NOMO-1 treated with dmso at 0.1 percent for 144 hours (cell line): Measurements from ENCODE around the gene FANCB.

Source experiments
- DNase-seq: peaks from one replicate; lab custom pipeline; 2025; ENCODE audit not compliant: unreplicated experiment; lab: John Stamatoyannopoulos, UW

FANCB gene

DNA sequence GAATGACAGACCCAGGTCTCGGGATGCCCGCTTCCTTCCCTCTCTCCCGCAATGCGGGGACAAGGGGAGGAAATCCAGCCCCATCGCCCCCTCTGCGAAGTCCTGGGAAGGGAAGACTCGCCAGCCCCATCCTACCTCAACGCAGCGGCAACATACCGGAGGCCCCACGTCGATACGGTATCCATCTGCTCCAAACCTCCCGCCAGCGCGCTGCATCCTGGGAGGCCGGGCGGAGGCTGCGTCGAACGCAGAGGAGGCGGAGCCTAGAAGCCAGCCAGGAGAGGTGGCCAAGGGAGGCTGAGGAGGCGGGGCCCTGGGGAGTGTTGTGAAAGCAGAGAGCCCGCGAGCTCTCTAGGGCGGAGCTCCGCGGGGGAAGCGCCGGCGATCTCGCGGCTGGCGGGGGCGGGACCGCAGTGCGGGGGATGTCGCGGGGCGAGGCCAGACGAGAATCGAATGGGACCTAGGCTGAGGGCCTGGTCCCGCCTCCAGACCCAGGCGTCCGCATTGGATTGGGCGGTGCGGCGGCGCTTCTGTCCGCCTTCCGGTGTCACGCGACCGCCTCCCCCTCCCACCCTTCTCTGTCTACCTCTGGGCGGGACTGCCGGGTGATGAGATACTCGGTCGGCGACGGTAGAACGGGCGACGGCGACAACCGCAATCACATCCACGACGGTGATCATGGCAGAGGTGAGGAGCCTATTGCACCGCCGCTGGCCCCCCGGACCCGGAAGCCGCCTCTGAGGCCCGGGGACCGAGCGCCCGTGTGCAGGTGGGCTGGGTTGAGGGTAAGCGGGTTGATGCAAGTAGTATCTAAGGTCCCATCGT, at the start of gene FANCB, which contains the start of gene MOSPD2:
FANCB (minus strand) TSS at position 219 of the 825 bp plus-strand sequence. CDS start 7,559 bp downstream, outside the sequence.
MOSPD2 (plus strand) TSS at position 571 of the 825 bp plus-strand sequence; CDS start at position 679, 108 bp downstream.
- DNase-seq = peak; percentile 85

DNA sequence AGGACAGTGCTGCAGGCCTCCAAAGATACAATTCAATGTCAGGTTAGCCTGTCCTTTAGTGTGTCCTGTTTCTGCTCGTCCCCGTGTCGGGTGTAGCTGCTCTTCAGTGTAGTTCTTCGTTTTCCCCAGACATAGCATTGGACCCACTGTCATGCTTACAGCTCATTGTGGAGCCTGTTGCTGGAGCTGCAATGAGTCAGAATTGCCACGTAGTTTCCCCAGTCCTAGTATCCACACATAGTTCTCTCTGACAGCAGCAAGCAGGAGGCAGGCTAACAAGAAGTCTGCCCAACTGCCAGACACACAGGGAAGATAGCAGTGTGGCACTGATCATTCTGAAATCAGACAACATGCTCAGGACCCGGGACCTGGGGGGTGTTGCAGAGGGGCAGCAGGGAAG, 49.6 kb upstream of the FANCB start:
- no peak for DNase-seq

DNA sequence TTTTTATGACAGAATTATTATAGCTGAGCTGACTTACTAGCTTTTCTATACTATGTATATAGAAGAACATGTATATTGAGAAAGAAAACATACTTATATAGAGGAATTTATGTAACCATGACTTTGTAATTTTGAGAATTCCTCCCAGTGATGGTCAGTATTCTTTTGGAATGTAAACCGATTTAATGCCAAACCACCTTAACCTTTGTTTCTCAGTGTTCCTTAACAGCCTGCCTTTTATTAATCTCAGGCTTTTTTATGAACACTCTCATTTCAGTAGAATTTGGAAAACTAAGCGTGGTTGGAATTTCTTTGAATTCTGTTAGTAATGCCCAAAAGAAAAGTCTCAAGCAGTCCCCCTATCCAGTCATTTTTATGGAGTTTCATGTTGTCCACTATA, 47.3 kb upstream of the FANCB start:
- no peak for DNase-seq

DNA sequence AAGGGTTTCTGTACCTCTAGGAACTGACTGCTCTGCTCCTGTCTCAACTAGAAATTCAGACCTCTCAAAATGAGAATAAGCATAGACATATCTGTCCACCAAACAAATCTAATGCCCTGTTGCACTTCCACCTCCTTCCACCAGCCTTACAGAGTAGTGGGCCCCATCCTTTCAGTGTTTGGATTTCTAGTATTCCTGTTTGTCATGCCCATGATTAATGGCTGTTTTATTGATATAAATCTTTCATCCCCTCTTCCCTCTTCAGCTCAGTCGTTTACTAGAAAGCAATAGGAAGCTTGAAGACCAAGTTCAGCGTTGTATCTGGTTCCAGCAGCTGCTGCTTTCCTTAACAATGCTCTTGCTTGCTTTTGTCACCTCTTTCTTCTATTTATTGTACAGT, 46.5 kb upstream of the FANCB start:
- DNase-seq = no peak

DNA sequence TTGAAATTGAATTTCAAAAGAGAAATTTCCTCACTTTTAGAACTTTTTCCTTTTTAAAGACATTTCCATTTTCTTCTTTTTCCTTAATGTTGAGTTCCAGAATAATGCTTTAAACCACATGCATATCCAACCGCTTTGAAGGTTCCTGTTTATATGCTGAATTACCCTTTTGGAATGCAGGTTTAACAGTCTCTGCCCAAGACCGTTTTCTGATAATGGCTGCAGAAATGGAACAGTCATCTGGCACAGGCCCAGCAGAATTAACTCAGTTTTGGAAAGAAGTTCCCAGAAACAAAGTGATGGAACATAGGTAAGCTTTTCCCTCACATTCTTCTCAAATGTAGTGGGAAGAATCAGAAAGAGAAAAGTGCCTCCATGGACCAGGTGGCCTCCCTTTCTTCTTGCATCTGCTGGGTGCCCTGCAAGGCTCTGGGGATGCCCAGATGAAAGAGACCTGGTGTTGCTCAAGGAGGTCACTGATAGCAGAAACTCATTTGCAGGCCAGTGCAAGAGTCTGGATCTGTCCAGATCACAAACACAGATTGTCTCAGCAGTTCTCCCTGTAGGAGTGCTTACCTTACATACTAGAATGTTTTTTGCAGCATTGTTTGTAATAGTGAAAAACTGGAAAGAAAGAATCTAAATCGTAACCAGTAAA, 43.3 kb upstream of the FANCB start:
- no peak for DNase-seq

DNA sequence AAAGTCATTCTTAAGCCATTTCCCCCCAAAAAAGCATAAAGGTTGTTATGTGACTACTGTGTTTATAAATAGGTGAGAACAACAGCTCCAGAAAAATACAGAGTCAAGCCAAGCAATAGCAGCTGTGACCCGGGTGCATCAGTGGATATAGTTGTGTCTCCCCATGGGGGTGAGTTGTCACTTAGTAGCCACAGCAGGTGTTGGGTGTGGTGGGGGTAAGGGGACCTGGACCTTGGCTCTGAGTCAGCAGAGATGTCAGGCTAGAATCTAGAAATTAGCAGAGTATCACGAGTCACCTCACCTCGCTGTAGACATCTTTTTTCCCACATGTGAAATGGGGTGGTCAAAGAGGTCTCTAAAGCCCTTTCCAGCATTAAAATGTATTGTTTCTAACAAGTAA, 42.7 kb upstream of the FANCB start:
- DNase-seq = no peak

DNA sequence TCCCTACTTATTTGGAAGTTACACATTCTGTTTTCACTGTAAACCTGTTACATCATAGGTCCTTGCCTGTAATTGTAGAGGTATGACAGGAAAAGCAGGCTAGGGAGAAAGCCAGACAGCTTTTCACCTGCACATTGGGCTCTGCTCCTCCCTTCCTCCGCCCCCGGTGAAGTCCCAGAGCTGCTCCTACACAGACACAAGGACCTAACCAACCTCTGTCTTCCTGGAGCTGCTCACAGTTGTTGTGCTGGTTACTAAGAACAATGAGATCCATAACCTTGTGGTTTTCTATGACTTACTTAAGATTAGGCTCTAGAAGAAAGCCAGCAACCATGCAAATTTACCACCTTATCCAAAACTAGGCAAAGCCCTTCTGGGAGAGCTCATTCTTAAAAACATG, 40.4 kb upstream of the FANCB start:
- no peak for DNase-seq

DNA sequence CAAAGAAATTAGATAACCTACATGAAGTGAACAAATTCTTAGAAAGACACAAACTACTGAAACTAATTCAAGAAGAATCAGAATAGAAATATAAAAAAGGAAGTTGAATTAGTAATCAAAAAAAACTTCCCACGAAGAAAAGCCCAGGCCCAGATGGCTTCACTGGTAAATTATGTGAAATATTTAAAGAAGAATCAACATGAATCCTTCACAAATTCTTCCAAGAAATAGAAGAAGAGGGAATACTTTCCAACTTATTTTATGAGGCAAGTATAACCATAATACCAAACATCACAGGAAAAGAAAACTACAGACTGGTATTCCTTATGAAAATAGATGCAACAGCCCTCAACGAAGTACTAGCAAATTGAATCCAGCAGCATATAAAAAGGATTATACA, 31.0 kb upstream of the FANCB start:
- no peak for DNase-seq

DNA sequence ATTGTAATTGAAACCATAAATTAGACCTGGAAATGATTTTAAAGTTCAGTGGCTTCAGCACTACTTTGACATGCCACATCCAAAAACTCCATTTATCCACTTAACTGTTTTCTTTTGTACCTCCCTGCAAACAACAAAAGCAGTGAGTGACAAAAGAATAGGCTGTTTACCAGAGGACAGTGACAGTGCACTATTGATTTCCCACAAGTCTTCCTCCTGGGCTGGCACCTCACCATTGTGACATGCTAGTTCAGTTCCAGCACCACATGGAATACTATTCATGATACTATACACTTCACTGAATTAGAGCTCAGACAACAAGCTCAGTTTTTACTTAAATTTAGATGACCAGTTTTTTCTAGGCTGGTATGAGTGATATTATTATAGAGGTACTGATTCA, 29.7 kb upstream of the FANCB start:
- no peak for DNase-seq

DNA sequence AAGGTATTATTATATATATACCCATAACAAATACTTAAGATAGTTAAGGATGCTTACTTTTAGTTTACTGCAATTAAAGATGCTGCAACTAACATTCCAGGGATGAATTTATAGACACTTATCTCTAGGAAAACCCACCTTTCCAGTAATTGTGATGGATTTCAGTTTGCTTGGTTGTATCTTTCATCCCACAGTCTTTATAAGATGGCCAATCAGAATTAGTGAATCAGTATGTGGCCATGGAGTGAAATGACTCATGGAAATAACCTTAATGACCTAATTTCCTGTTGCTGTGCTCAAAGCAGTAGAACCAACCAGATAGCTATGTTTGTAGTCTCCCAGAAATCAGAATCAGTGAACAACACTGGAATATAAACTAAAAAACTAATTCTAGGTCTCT, 26.7 kb upstream of the FANCB start:
- no peak for DNase-seq

DNA sequence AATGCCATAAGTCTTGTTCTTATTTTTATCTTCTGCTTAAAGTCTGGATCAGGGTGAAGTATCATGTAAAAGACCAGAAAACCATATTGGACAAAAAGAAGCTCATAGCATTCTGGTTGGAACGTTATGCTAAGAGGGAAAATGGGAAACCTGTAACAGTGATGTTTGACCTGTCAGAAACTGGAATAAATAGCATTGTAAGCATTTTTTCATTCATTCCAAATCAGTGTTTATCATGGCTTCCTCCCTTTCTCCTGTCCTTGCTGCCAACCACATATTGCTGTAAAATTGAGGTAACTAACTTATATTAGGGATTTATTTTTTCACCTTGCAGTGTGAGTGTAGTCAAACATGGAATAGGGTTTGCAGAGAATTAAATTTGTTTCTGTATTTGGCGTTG, 24.2 kb upstream of the FANCB start:
- no peak for DNase-seq

DNA sequence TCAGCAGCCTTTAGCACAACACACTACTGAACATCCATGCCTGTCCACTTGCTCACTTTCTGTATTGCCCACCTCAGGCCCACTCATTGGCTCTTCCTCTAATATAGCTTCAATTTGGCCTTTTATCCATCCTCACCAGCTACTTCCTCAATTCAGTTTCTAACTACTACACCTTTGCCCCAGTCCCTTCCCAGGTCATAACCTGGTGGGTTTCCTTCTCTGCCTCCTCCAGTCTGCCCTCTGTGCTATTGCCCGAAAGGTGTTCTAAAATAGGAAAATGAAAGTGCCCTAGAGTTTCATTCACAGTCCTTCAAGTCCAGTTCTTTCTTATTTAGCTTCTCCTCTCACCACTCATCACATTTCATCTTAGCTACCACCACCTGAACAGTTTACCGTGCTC, 23.4 kb upstream of the FANCB start:
- DNase-seq = no peak

DNA sequence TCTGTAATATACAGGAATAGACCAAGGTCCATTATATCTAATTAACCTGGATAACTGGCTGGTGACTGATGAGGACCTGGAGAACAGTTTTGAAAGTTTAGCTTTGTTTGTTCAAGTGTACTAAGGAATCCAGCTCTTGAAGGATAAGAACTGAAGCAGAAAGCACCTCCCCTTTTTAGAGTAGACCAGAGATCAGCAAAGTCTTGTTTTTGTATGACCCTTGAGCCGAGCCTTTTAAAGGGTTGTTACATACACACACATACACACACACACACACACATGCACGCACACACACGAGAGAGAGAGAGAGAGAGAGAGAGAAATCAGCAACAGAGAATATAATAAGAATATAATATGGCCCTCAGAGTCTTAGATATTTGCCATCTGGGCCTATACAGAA, 13.4 kb upstream of the FANCB start:
- DNase-seq = no peak

DNA sequence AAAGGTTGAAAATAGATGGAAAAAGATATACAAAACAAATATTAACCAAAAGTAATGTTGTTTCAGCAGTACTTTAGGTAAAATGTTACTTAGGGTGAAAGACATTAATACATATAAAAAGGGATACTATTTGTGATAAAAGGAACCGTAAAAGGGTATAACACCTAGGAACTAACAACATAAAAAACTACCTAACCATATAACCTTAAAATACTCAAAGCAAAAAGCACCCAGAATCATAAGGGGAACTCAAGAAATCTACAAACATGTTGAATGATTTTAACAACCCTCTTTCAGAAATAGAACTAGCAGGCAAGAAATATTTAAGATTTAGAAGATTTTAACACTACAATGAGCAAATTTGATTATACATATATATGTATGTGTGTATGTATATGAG, 11.8 kb upstream of the FANCB start:
- DNase-seq = no peak

DNA sequence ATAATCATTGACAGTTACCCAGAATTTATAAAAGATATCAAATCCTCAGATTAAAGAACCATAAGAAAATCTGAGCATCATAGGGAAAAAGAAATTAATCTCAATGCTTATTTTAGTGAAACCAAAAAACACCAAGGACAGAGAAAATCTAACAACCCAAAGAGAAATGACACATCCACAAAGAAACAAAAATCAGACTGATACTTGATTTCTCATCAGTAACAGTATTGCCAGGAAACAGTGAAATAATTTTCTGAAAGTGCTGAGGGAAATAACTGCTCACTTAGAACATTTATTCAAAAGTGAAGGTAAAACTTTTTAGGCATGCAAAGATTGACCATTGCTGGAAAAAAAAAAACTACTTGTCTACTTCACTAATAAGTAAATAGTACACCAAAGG, 11.0 kb upstream of the FANCB start:
- no peak for DNase-seq

DNA sequence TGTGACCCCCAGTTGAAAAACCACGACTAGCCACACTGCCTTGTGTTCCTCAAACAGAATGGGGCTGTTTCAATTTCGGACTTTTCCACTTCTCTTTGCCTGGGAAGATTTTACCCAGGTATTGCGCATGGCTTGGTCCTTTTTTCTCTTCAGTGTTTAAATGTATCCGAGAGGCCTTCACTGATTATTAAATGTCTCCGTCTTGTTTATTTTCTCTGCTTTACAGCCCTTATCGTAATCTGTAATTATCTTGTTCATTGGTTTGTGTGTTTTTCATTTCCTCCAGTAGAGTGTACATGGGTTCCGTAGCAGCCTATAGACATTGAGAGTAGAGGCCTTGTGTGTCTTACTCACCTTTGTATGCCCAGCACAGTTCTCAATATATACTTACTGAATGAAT, 2.8 kb upstream of the FANCB start:
- no peak for DNase-seq

DNA sequence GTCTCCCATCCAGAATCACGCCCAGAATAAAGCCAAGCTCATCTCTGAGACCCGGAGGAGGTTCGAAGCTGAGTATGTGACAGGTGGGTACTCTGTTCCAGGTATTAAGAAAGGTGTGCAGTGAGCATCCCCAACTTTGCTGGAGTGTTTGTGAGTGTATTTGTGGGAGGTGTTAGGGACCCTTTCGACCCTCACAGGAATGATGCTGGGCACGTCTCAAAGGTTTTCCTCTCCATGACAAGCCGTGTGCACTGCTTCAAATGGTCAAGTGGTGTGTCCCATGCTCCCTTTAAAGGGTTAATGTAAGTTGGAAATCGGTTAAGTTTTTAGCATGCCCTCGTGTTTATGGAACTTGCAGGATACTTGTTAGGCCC, 794 bp upstream of the FANCB start:
- no peak for DNase-seq

DNA sequence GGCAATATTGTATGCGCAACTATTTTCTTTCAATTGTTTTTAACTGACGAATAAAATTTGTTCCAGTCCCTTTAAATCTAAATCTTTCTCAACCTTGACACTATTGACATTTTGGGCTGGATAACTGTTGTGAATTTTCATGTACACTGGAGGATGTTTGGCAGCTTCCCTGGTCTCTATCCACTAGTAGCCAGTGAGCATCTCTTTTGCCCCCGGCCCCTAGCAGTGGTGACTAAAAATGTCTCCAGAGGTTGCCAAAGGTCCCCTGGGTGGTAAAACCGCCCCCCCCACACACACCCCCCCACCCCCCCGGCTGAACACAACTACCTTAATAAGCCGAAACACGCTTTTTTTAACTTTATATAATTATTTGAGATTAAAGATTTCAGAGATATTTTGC, 514 bp downstream of the FANCB start:
- DNase-seq = no peak

DNA sequence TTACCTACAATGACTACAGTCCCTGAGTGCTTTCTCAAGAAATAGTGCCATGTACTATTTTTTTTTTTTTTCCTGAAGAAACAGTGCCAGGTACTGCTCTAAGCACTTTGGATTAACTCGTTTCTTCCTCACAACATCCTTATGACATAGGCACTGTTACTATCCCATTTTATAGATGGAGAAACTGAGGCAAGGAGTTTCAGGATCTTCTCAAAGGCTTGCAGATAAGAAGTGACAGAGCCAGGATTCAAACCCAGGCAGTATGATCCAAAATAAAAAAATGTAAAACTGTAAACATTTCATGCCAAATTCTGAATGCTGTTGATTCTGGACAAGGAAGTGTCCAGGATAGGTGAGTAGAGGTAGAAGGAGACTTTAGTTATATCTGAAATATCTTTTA, 1.1 kb downstream of the FANCB start:
- DNase-seq = no peak

DNA sequence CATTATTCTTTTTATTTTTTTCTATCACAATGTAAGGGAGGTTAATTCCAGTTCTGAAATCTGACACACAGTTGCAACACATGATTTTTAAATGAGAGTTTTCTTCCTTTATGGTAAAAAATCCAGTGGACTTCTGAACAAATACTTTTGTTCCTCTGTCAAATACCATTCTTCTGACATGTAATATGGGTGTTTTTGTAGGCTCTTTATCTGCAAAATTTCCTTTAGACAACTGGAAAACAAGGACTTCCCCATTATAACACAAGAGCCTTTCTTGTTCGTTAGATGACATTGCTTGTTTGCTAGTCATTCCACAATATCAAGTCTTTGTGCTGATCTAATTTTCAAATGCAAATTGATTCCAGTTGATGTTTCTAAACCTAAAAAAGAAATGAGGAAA, 7.7 kb downstream of the FANCB start:
- no peak for DNase-seq

DNA sequence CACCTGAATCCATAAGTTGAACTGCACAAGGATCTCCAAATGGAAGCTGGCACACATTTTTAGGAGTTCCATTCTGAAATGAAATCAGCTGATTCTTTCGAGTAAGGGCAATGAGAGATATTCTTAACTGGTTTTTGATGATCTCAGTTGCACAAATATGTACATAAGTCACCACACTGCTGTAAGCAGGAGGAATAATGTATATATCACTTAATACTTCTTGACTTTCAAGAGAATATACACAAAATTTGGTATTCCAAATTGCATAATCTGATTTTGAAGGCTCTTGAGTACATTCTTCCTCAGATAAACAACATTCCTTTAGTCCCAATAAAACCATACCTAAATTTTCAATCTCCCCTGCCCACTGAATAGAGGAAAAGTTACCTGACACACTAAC, 8.2 kb downstream of the FANCB start:
- DNase-seq = no peak

DNA sequence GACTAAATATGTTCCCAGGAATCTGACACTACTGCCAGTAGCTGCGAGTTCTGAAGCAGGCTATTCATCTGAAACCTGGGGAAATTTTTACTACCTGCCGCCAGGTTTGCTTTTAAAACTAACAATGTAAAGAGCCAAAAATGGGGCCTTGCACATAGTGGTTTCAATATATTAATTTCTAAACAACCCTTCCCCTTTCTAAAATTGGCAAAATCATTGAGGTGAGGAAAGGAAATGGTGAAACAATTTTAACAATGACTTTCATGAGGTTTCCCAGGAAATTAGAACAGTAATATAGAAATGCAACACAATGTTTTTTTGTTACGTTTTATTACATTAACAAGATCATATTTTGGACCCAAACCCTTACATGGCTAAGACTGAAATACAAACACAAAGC, 21.3 kb downstream of the FANCB start:
- no peak for DNase-seq

DNA sequence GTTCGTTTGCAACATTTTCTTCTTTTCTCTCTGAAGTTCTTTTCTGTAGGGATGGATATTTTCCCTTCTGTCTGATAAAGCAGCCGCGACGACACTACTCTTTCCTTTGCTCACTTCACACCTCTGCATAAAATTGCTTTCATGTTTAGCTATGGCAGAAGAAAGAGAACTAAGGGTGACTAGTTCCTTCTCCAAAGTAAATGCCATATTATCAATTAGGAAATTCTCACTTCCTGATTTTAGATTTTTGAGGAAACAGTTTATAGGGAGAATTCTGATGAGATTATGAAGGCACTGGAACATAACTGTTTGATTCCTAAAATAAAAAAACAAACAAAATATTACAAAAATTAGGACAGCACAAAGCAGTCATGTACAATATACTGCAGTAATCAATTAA, 29.2 kb downstream of the FANCB start:
- DNase-seq = no peak
